HFFc6 (cell line): Measurements from ENCODE around the gene FYTTD1. TPM values are rescaled to one million over a fixed set of nuclear protein-coding genes. Genes with fewer than 3 reads are reported as not detected.
A peak's percentile ranks its signal among the peaks of the same experiment; 100 is the strongest.

Experiments used
- DNase-seq: peaks from one replicate; pipeline ENCODE4 v3.0.0-alpha.2; 2018
- H3K27ac Mint-ChIP-seq: 2 replicates; pipeline ENCODE4 v1.8.0; 2020; ENCODE audit warnings: mild to moderate bottlenecking, mixed read lengths
- H3K27me3 Mint-ChIP-seq: 2 replicates; pipeline ENCODE4 v1.8.0; 2021; ENCODE audit warnings: mild to moderate bottlenecking, moderate library complexity, mixed read lengths; ENCODE audit not compliant: insufficient read depth
- H3K36me3 Mint-ChIP-seq: 2 replicates; pipeline ENCODE4 v1.8.0; 2021; ENCODE audit warnings: low read depth, mixed read lengths
- H3K4me1 Mint-ChIP-seq: 2 replicates; pipeline ENCODE4 v1.8.0; 2020; ENCODE audit warnings: low read depth, mixed read lengths
- H3K4me3 Mint-ChIP-seq: 2 replicates; pipeline ENCODE4 v1.8.0; 2020; ENCODE audit warnings: mild to moderate bottlenecking, moderate library complexity, mixed read lengths
- H3K9me3 Mint-ChIP-seq: 2 replicates; pipeline ENCODE4 v1.8.0; 2020; ENCODE audit warnings: mild to moderate bottlenecking, mixed read lengths
- CTCF ChIP-seq: fragments of 200-600 bp; sonication (generic); IDR thresholded peaks from 2 replicates; pipeline ENCODE4 v1.5.0; 2021; ENCODE audit warnings: antibody characterized with exemption, mild to moderate bottlenecking
- total RNA-seq, 6 experiments: library from RNA; stranded (reverse); fragmentation: NEBNext Ultra II Directional; extraction: Animal tissue kit (Norgen Biotek cat#: 25700); gene quantifications; 2 replicates in 1 of 6; 3 replicates in 5 of 6; pipeline ENCODE4 v1.2.3, GENCODE V29; 2021

The FYTTD1 gene
- total RNA-seq, 6 experiments from 2014 or later, result 53.3 to 71.7 (median 60.9) TPM

DNA sequence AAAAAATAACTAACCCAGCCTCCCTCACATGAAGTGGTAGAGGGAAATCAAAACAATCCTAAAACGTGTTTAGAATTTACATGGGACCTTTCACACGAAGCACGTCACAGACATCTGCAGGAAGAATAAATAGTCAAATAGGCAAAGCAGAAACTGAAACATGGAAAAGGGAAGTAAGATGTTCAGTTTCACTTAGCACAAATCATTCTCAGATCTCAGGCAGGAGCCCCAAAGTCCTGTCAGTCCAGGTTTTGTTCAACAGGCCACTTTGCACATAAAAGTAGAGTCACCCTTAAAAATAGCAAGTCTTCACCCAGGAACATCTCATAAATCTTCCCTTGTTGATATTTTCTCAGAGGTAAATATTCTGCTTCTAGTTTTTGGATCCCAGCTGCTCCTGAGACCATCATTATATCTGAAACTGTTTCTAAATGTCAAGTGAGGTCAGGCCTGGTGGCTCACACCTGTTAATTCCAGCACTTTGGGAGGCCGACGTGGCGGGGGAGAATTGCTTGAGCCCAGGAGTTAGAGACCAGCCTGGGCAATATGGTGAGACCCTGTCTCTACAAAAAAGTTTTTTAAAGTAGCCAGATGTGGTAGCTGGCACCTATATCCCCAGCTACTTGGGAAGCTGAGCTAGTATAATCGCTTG lies 14.9 kb upstream of the FYTTD1 start:
- Mint-ChIP-seq H3K9me3 (no peaks in the 10 kb centered on the region), H3K4me1 (peaks cover 57% of the 10 kb centered on the region), H3K4me3 (peak overlapping the region; percentile 34), H3K36me3 (peaks cover 17% of the 10 kb centered on the region), H3K27ac (peak overlapping the region; percentile 21), H3K27me3 (no peaks in the 10 kb centered on the region; the same call in 1 of the 2 replicates)
- TF ChIP-seq CTCF, result no peak
- DNase-seq, result no peak

GRCh38 chr3:197736010-197736490 lies 13.6 kb upstream of the FYTTD1 start:
- no peaks in the 10 kb centered on the region; the same call in 1 of the 2 replicates for H3K27me3 Mint-ChIP-seq
- peak overlapping the region; percentile 92 for H3K4me3 Mint-ChIP-seq
- no peak for TF ChIP-seq CTCF
- peaks cover 11% of the 10 kb centered on the region for H3K36me3 Mint-ChIP-seq
- H3K9me3 Mint-ChIP-seq, result no peaks in the 10 kb centered on the region
- peak overlapping the region; percentile 70 for H3K27ac Mint-ChIP-seq
- no peak for DNase-seq
- H3K4me1 Mint-ChIP-seq, result peaks cover 45% of the 10 kb centered on the region

DNA sequence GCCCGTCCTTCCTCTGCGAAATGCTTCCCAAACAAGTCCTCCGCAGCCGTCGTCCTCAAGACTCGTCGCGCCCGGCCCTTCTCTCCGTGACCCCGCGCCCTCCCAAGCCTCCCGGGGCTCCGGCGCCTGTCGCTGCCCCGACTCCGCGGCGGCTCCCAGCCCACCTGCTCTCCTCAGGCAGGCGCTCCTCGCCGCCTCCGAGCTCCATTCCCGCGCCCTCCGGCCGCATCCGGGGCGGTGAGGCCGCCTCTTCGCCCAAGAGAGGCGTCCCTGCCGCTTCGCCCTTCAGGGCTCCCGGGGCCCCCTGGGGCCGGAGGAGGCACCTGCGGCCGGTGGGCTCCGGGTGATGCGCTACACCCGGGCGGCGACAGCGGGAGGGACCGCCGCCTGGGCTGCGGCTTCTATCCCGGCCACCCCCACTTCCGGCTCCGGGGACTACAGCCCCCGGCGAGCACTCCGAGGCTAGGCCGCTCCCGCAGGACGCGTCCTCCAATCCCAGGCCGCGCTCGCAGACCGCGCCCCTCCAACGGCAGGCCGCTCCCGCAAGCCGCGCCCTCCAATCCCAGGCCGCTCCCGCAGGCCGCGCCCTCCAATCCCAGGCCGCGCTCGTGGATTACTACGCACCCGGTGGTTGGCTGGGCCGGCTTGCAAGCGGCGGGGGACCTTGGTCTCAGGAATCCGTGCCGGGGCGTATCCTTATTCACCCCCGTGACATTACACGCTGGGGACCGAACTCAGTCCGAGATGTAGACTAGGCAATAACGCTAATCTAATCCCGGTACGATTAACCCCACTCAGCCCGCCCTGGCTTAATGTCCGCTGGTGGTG lies 13.0 kb upstream of the FYTTD1 start, which contains the start of gene RUBCN:
RUBCN (minus strand) TSS at position 414 of the 828 bp plus-strand sequence; CDS start at position 229, 185 bp downstream.
- H3K4me1 Mint-ChIP-seq, result peaks cover 41% of the 10 kb centered on the region
- peak; percentile 92 for DNase-seq
- H3K4me3 Mint-ChIP-seq, result peak within 1 kb of the TSS; percentile 92
- no peaks in the 10 kb centered on the region; the same call in 1 of the 2 replicates for H3K27me3 Mint-ChIP-seq
- H3K36me3 Mint-ChIP-seq, result peaks cover 8% of the 10 kb centered on the region; the same call in 1 of the 2 replicates
- H3K27ac Mint-ChIP-seq, result peak within 1 kb of the TSS; percentile 79
- no peak for TF ChIP-seq CTCF
- H3K9me3 Mint-ChIP-seq, result no peaks in the 10 kb centered on the region

GRCh38 chr3:197737319-197737649 lies 12.4 kb upstream of the FYTTD1 start:
- H3K4me3 Mint-ChIP-seq, result peak overlapping the region; percentile 92
- H3K27me3 Mint-ChIP-seq, result no peaks in the 10 kb centered on the region; the same call in 1 of the 2 replicates
- H3K27ac Mint-ChIP-seq, result peak overlapping the region; percentile 79
- peaks cover 4% of the 10 kb centered on the region; the same call in 1 of the 2 replicates for H3K36me3 Mint-ChIP-seq
- peaks cover 37% of the 10 kb centered on the region for H3K4me1 Mint-ChIP-seq
- no peak for TF ChIP-seq CTCF
- no peak for DNase-seq
- no peaks in the 10 kb centered on the region for H3K9me3 Mint-ChIP-seq

GRCh38 chr3:197737749-197738462 lies 11.8 kb upstream of the FYTTD1 start:
- H3K9me3 Mint-ChIP-seq, result no peaks in the 10 kb centered on the region
- peak overlapping the region; percentile 92 for H3K4me3 Mint-ChIP-seq
- DNase-seq, result no peak
- H3K36me3 Mint-ChIP-seq, result peaks cover 4% of the 10 kb centered on the region; the same call in 1 of the 2 replicates
- no peaks in the 10 kb centered on the region; the same call in 1 of the 2 replicates for H3K27me3 Mint-ChIP-seq
- H3K27ac Mint-ChIP-seq, result peak overlapping the region; percentile 79
- TF ChIP-seq CTCF, result no peak
- peaks cover 37% of the 10 kb centered on the region for H3K4me1 Mint-ChIP-seq
